ENCODE data around the gene CPNE2. TPM values are rescaled to one million over a fixed set of nuclear protein-coding genes. Genes with fewer than 3 reads are reported as not detected.

Gene CPNE2
- total RNA-seq, 1 donor from 2014 or later: 9.9 TPM

DNA sequence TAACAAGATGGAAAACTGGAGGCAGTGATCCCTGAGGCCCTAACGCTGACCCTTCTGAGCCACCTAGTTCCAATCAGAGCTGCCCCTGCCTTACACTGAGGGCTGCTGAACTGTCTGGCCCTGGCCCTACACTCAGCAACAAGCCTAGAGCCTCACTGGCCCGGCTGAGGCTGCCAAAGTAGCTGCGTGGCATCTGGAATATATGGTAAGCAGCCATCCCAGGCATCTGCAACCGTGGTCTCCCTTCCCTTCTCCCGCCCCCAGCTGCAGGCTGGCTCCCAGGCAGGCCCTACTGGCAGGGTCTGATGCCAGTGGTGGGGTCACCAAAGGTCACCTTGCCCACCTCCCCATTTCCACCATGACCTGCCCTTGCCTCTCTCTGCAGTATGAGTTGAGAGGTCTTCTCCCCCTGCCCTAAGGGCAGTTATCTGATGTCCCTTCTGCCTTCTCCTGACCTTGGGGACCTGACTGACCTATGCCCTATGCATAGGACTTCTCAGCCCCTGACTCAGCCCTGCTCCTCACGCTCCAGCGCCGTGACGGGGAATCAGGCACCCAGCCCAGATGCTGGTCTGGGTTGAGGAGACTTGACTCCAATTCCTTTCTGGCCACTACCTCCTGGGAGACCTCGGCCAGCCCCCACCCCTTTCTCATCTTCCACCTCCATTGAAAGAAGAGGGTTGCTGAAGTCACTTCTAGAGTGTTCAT is 45.3 kb downstream of the CPNE2 start:
- no peaks in the 10 kb centered on the region for H3K9me3 Mint-ChIP-seq
- DNase-seq (ENCODE audit: low spot score): no peak
- H3K4me3 Mint-ChIP-seq (ENCODE audit: low read depth): no peak overlapping the region
- intact Hi-C loops (cut with micrococcal nuclease): no loop called here
- H3K27ac Mint-ChIP-seq: no peak overlapping the region
- peaks cover 37% of the 10 kb centered on the region for H3K4me1 Mint-ChIP-seq (ENCODE audit: low read depth)
- no peaks in the 10 kb centered on the region for H3K27me3 Mint-ChIP-seq (ENCODE audit: low read depth)
- no peaks in the 10 kb centered on the region for H3K36me3 Mint-ChIP-seq (ENCODE audit: low read depth)

DNA sequence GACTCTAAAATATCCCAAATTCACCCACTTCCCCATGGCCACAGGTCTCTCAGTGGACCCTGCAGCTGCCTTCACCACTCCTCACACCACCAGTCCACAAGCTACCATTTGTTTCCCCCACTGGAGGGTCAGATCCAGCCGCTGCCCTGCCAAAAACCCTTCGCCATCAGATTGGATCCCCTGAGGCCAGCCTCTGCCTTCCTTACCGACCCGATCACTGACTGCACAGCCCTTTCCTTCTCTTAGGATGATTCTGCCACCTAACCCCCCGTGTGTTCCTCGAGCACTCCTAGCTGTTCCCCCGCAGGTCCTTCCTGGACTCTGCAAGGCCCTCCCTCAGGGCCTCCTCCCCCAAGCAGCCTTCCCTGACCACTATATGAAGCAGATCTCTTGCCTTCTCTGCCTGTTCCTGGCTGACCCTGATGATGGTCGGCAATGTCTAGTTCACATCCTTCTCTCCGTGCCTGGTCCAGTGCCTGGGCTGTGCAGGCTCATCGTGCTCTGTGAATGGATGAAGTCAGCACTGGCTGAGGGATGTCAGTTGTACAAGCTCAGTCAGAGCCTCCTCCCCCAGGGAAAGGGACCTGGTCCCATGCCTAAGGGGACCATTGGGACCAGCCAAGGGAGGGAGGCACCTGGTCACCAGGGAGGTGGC is 46.0 kb downstream of the CPNE2 start:
- Mint-ChIP-seq H3K27me3 (ENCODE audit: low read depth) (no peaks in the 10 kb centered on the region), H3K9me3 (no peaks in the 10 kb centered on the region), H3K27ac (no peak overlapping the region), H3K36me3 (ENCODE audit: low read depth) (no peaks in the 10 kb centered on the region), H3K4me1 (ENCODE audit: low read depth) (peaks cover 36% of the 10 kb centered on the region), H3K4me3 (ENCODE audit: low read depth) (no peak overlapping the region)
- DNase-seq (ENCODE audit: low spot score): no peak
- intact Hi-C loops (cut with micrococcal nuclease): no loop called here

DNA sequence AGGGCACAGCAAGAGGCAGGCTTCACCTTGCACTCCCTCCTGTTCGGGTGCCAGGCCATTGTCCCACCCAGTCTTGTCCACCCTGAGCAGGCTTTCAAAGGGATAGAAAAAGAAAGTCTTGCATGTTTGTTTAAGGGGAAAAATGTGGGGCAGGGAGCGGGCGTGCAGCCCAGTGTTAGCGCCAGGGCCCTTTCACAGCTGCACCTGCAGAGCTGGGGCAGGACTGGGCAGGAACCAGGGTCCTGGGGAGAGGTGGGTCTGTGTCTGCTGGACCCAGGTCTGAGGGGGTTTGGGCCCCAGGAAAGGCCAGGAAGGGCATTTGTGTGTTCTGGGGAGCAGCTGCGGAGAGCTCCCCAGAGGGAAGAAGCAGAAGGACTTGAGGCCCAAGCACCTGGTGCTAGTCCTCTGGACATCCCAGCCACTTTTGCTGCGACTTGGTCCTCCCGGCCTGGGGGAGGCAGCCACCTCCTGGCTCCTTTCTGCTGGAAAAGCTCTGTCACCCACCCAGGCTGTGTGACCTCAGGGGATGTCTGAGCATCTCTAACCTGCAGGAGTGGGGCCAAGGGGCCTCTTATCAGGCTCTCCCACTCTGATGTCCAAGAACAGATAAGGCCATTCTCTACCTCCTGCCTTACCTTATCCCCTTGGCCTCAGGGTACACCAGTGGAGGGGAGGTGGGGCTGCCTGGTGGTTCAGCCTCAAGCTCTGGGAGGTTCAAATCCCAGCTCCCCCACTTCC is 48.7 kb downstream of the CPNE2 start:
- H3K27ac Mint-ChIP-seq: no peak overlapping the region
- no peak for DNase-seq (ENCODE audit: low spot score)
- peaks cover 16% of the 10 kb centered on the region for H3K4me1 Mint-ChIP-seq (ENCODE audit: low read depth)
- no peaks in the 10 kb centered on the region for H3K27me3 Mint-ChIP-seq (ENCODE audit: low read depth)
- H3K4me3 Mint-ChIP-seq (ENCODE audit: low read depth): no peak overlapping the region
- H3K9me3 Mint-ChIP-seq: no peaks in the 10 kb centered on the region
- intact Hi-C loops (cut with micrococcal nuclease): loop anchor here (2.0 kb wide), 1 partner anchor 48 kb away; the partner anchor contains the start of gene CPNE2
- H3K36me3 Mint-ChIP-seq (ENCODE audit: low read depth): no peaks in the 10 kb centered on the region

DNA sequence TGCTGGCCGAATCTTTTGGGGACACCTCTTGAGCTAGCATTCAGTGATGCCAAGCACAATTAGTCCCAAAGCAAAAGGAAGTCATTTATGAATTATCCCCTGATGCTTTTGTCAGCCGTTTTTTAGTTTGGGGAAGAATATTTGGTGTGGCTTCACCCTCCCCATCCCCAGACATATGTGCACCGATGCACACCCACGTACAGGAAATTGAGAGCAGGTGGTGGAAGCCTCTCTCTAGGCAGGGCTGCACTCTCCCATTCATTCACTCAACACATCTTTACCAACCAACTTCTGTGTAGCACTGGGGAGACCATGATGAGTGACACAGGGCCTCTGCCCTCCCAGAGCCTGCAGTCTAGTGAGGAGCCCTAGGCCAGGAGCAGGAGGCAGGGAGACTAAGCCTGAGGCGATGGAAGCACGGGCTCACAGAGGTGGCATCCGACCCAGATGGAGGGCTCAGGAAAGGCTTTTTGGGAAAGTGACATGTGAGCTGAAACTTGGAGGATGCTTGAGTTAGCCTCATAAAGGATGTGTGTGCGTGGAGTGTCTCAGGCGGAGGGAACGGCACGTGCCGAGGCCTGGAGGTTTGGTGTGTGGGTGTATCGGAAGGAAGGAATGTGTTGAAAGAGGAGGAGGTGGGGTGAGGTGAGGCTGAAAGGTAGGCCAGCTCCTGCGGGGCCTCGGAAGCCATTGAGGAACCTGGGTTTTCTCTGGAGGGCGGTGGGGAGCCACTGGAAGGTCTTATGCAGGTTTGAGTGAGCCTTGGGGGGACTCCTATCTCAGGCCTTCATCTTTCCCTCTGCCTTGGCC is 49.6 kb downstream of the CPNE2 start:
- no peak for DNase-seq (ENCODE audit: low spot score)
- H3K27ac Mint-ChIP-seq: peak overlapping the region; percentile 40
- no peaks in the 10 kb centered on the region for H3K36me3 Mint-ChIP-seq (ENCODE audit: low read depth)
- peak overlapping the region; percentile 37 for H3K4me3 Mint-ChIP-seq (ENCODE audit: low read depth)
- H3K27me3 Mint-ChIP-seq (ENCODE audit: low read depth): no peaks in the 10 kb centered on the region
- no peaks in the 10 kb centered on the region for H3K9me3 Mint-ChIP-seq
- H3K4me1 Mint-ChIP-seq (ENCODE audit: low read depth): peaks cover 14% of the 10 kb centered on the region
- intact Hi-C loops (cut with micrococcal nuclease): loop anchor here (2.0 kb wide), 1 partner anchor 49 kb away; the partner anchor contains the start of gene CPNE2

DNA sequence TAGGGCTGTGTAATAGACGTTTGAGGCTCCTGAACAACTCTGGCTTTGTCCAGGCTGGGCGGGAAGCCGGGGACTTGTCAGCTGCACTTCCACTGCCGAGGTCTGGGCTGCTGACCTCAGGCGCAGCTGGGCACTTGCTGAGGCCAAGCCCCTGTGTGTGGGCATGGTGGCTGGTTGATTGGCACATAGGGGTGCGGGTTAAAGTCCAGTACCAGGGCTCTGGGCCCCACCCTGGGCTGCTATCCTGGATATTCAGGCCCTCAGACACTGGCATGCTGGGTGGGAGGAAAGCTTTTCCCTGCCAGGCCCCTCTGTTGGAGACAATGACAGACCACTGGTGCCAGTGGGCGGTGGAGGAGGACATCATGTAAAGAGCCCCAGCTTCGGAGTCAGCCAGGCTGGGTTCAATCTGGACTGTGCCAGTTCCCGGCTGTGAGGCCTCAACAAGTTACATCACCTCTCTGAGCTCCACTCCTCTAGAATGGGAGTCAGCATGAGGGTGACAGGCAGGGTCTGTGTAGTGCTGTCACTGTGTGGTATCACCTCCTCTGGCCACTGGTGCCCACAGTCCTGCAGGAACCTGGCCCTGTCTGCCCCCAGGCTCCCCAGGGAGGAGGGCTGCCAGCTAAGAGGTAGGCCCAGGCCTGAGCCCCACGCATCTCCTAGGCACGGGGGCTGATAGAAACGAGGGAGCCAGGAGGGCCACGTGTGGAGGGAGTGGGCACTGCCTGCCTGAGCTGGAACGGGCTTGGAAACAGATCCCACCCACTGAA is 51.0 kb downstream of the CPNE2 start:
- intact Hi-C loops (cut with micrococcal nuclease): no loop called here
- DNase-seq (ENCODE audit: low spot score): no peak
- H3K4me1 Mint-ChIP-seq (ENCODE audit: low read depth): peaks cover 19% of the 10 kb centered on the region
- H3K4me3 Mint-ChIP-seq (ENCODE audit: low read depth): no peak overlapping the region
- no peaks in the 10 kb centered on the region for H3K27me3 Mint-ChIP-seq (ENCODE audit: low read depth)
- no peak overlapping the region for H3K27ac Mint-ChIP-seq
- H3K9me3 Mint-ChIP-seq: no peaks in the 10 kb centered on the region
- no peaks in the 10 kb centered on the region for H3K36me3 Mint-ChIP-seq (ENCODE audit: low read depth)

DNA sequence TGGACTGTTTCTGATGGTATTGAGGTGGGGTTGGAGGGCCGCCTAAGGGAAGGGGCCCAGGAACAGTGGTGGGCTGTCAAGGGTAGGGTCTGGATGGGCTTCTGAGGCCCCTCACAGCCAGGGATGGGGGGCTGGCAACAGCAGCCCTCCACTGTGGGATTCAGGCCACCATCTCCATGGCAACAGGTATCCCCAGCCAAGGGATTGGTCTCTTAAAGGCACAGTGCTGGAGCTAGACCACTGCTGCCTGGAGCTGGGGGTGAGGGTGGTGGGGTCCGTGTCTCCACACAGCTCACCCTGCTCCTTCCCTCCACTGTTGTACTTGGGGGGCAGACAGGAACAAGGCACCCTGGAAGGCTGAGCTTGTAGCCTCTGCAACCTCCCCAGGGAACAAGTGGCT is 51.6 kb downstream of the CPNE2 start:
- Mint-ChIP-seq H3K4me3 (ENCODE audit: low read depth) (no peak overlapping the region), H3K9me3 (no peaks in the 10 kb centered on the region), H3K27me3 (ENCODE audit: low read depth) (no peaks in the 10 kb centered on the region), H3K27ac (no peak overlapping the region), H3K4me1 (ENCODE audit: low read depth) (peaks cover 19% of the 10 kb centered on the region), H3K36me3 (ENCODE audit: low read depth) (no peaks in the 10 kb centered on the region)
- intact Hi-C loops (cut with micrococcal nuclease): no loop called here
- no peak for DNase-seq (ENCODE audit: low spot score)

GRCh38 chr16:57145046-57146021 is 53.0 kb downstream of the CPNE2 start:
- DNase-seq (ENCODE audit: low spot score): no peak
- H3K4me3 Mint-ChIP-seq (ENCODE audit: low read depth): no peak overlapping the region
- H3K4me1 Mint-ChIP-seq (ENCODE audit: low read depth): peaks cover 19% of the 10 kb centered on the region
- intact Hi-C loops (cut with micrococcal nuclease): no loop called here
- H3K9me3 Mint-ChIP-seq: no peaks in the 10 kb centered on the region
- H3K36me3 Mint-ChIP-seq (ENCODE audit: low read depth): no peaks in the 10 kb centered on the region
- H3K27ac Mint-ChIP-seq: no peak overlapping the region
- H3K27me3 Mint-ChIP-seq (ENCODE audit: low read depth): no peaks in the 10 kb centered on the region

- no peak overlapping the region for H3K27ac Mint-ChIP-seq
- intact Hi-C loops (cut with micrococcal nuclease): no loop called here
- no peak for DNase-seq (ENCODE audit: low spot score)
- H3K4me1 Mint-ChIP-seq (ENCODE audit: low read depth): peaks cover 19% of the 10 kb centered on the region
- no peaks in the 10 kb centered on the region for H3K9me3 Mint-ChIP-seq
- H3K36me3 Mint-ChIP-seq (ENCODE audit: low read depth): no peaks in the 10 kb centered on the region
- no peak overlapping the region for H3K4me3 Mint-ChIP-seq (ENCODE audit: low read depth)
- H3K27me3 Mint-ChIP-seq (ENCODE audit: low read depth): no peaks in the 10 kb centered on the region
Observed at GRCh38 chr16:57146040-57146647, 53.8 kb downstream of the CPNE2 start.

- Mint-ChIP-seq H3K4me1 (ENCODE audit: low read depth) (peaks cover 15% of the 10 kb centered on the region), H3K27me3 (ENCODE audit: low read depth) (no peaks in the 10 kb centered on the region), H3K9me3 (no peaks in the 10 kb centered on the region), H3K27ac (no peak overlapping the region), H3K4me3 (ENCODE audit: low read depth) (no peak overlapping the region), H3K36me3 (ENCODE audit: low read depth) (peaks cover under 1% of the 10 kb centered on the region)
- DNase-seq (ENCODE audit: low spot score): no peak
- intact Hi-C loops (cut with micrococcal nuclease): no loop called here
Observed at GRCh38 chr16:57146735-57147134, 54.4 kb downstream of the CPNE2 start.

GRCh38 chr16:57147381-57148221 is 55.2 kb downstream of the CPNE2 start:
- Mint-ChIP-seq H3K36me3 (ENCODE audit: low read depth) (peaks cover 9% of the 10 kb centered on the region), H3K27me3 (ENCODE audit: low read depth) (no peaks in the 10 kb centered on the region), H3K4me3 (ENCODE audit: low read depth) (no peak overlapping the region), H3K4me1 (ENCODE audit: low read depth) (peaks cover 10% of the 10 kb centered on the region), H3K9me3 (no peaks in the 10 kb centered on the region), H3K27ac (no peak overlapping the region)
- intact Hi-C loops (cut with micrococcal nuclease): no loop called here
- no peak for DNase-seq (ENCODE audit: low spot score)

Measured in activated T-helper 2 cell treated with anti-CD3 and anti-CD28 coated beads, Interferon-gamma antibody, Interleukin-2, Interleukin-4, amounts not matched to agents 10 μg/mL and 5 μg/mL and 100 μg/mL, durations not matched to agents 14 hours and 24 hours and 36 hours (primary cell).